Right cardiac atrium (tissue), 5 donors: ENCODE measurements around the gene ELAVL4. TPM values are rescaled to one million over a fixed set of nuclear protein-coding genes. Genes with fewer than 3 reads are reported as not detected.

Experiments
- ATAC-seq, 2 donors: fragments of 200-7000 bp; cut with Tn5 transposase; one replicate each; pipeline versions ENCODE4 v1.8.0 to v1.9.1; 2020; ENCODE audit warnings: moderate library complexity in 2 of 2, mild to moderate bottlenecking in 1 of 2
- DNase-seq, 3 donors: peaks; one replicate each; pipeline ENCODE4 v3.0.0-alpha.2; 2020
- H3K27ac ChIP-seq: one replicate; pipeline ENCODE4 v1.5.1; 2013; ENCODE audit warnings: mild to moderate bottlenecking, low read length, control low read depth, moderate library complexity
- H3K27me3 ChIP-seq: one replicate; pipeline ENCODE4 v1.6.1; 2013; ENCODE audit not compliant: control insufficient read depth, insufficient read depth
- H3K4me1 ChIP-seq: one replicate; pipeline ENCODE4 v1.6.1; 2013; ENCODE audit warnings: low read length; ENCODE audit not compliant: control insufficient read depth, insufficient read depth
- H3K4me3 ChIP-seq: one replicate; pipeline ENCODE4 v1.5.1; 2013; ENCODE audit warnings: low read length, control low read depth
- H3K9me3 ChIP-seq: one replicate; pipeline ENCODE4 v1.6.1; 2013; ENCODE audit warnings: low read length; ENCODE audit not compliant: control insufficient read depth
- WGBS: extraction: QIAGEN DNeasy Blood & Tissue Kit; methylation state at CpG from one replicate; pipeline ENCODE4 v1.1.7; 2013; 5-methylcytosine and 5-hydroxymethylcytosine counted together
- intact Hi-C, 4 donors: fragments of 100-400 bp; cut with DNase I; formaldehyde crosslinking; loops; one replicate each; pipeline versions ENCODE4 v1.11.0 to v1.14.0; 2022 to 2023
- polyA plus RNA-seq: library from polyadenylated mRNA; stranded (reverse); fragments of 200-250 nt; gene quantifications from one replicate; pipeline ENCODE4 v1.2.3, GENCODE V29; 2013
- total RNA-seq, 4 donors: library from RNA; stranded (reverse); fragmentation: NEBNext Ultra II Directional; extraction: Animal tissue kit (Norgen Biotek cat#: 25700); gene quantifications; one replicate each; pipeline ENCODE4 v1.2.1, GENCODE V29; 2021
- donor health status: healthy with polysubstance abuse.
- donor health status: DM: no; HTN: yes; CAD: no.
- donor health status: DM: no; HTN: no; CAD: no.
- donor health status: DM: no; HTN: yes; CAD: no; lungs with severe emphysema.
- donor health status: DM: yes; HTN: yes; CAD: no.

Gene ELAVL4
- total and polyA plus RNA-seq, 5 donors = 0.34 to 0.64 (median 0.41) TPM

DNA sequence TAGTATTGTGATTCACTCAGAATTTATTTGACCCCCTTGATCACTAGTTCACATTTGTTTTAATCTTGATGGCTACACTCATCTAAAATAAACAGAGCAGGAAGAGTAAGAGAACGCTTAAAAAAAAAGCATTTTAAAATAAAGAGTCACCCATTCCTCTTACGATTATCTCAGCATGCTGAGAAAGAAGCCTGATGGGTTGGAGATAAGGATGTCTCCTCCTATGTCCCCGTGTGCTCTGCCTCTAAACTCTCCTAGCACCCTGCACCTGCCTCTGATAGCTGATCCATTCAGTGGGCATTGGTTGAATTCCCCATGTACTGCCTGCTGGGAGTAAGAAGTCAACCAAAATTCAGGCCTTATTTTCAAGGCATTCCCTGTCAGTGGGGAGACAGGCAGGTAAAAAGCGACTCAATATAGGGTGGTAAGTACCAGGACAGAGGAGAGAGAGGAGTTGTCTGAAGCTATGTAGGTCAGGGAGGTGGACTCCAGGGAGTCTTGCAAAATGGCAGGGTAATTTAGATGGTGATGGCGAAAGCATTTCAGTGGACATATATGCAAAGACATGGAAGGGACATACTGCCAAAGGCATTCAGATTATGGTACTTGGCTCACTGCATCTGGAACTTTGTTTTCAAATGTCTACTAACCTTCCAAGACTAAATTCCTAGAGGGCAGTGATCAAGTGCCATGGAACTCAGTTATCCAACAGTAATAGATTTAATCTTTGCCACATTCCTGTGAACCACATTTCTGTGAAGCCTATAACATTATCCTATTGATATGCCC is 18.4 kb downstream of the ELAVL4 start:
- Histone ChIP-seq H3K9me3 (no peaks in the 10 kb centered on the region), H3K27ac (no peak overlapping the region), H3K27me3 (no peaks in the 10 kb centered on the region), H3K4me1 (no peaks in the 10 kb centered on the region), H3K4me3 (no peak overlapping the region)
- 61% methylated on average over 5 of the region's 5 CpGs for WGBS
- intact Hi-C loops = no loop called here
- DNase-seq (no peak), ATAC-seq (no peak)

DNA sequence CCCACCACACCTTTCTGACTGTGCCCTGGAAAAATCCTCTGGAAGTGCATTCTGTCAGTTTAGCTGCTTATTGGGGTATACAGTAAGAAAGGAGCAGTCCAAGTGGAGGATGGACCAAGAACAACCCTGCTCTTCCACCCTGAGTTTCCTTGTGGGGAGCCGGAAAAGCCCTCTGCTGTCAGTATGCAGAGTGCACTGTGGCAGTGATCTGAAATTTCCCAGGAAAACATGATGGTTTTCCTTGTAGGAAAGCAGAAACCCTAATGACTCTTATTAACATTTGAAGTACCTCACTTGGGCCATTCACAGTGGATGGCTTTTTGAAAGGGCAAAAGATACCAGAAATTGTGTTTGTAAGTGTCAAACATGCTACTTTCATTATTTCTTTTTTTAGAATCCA is 20.5 kb downstream of the ELAVL4 start:
- Histone ChIP-seq H3K27ac (no peak overlapping the region), H3K9me3 (no peaks in the 10 kb centered on the region), H3K27me3 (no peaks in the 10 kb centered on the region), H3K4me1 (no peaks in the 10 kb centered on the region), H3K4me3 (no peak overlapping the region)
- no peak for DNase-seq
- ATAC-seq = no peak
- intact Hi-C loops = no loop called here
- WGBS = 58% methylated on average over 1 of the region's 1 CpG

DNA sequence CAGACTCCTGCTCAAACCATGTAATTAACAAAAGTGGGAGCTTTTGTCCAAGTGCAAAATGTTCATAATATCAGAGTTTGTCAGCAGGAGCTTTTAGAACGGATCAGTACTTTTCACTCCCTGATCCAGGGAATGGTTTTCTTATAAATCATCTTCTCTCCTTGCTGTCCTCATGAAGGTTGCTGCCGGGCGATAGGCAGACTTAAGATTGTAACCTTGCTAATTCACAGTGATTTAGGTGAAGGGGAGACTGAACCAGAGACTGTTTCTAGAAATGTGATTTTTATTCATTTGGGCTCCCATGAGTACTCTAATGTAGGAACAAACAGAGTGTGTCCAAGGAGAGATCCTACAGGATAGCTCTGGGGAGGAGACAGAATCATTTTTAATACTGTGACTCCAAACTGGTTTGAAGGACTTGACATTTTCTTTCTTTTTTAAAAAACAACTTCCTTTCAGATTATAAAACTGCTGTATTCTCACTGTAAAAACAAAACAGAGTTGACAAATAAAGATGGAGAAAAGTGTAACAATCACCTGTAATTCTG is 23.7 kb downstream of the ELAVL4 start:
- intact Hi-C loops = no loop called here
- DNase-seq (no peak), ATAC-seq (no peak)
- WGBS = 66% methylated on average over 3 of the region's 3 CpGs
- Histone ChIP-seq H3K27me3 (no peaks in the 10 kb centered on the region), H3K27ac (no peak overlapping the region), H3K9me3 (no peaks in the 10 kb centered on the region), H3K4me3 (no peak overlapping the region), H3K4me1 (no peaks in the 10 kb centered on the region)

DNA sequence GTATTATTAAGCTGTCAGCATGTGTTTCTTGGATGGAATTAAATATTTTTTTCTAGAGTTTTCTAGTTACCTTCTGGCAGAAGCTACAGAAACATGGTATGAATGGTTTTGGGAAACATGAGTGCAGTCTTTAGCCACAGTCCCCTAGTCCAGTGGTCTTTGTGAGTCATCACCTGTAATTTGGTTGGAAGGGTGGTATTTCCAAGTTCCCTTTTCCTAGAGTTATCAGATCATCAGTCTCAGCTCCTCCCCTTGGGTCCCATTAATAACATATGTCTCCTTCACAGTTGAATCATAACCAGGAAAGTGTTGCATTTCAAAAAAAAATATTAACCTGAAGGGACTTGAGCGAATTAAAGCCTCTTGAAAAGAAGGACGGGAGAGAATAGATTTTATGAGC is 27.0 kb downstream of the ELAVL4 start:
- Histone ChIP-seq H3K4me1 (no peaks in the 10 kb centered on the region), H3K9me3 (no peaks in the 10 kb centered on the region), H3K27me3 (no peaks in the 10 kb centered on the region), H3K27ac (no peak overlapping the region), H3K4me3 (no peak overlapping the region)
- intact Hi-C loops = no loop called here
- DNase-seq (no peak), ATAC-seq (no peak)
- 88% methylated on average over 2 of the region's 2 CpGs for WGBS

DNA sequence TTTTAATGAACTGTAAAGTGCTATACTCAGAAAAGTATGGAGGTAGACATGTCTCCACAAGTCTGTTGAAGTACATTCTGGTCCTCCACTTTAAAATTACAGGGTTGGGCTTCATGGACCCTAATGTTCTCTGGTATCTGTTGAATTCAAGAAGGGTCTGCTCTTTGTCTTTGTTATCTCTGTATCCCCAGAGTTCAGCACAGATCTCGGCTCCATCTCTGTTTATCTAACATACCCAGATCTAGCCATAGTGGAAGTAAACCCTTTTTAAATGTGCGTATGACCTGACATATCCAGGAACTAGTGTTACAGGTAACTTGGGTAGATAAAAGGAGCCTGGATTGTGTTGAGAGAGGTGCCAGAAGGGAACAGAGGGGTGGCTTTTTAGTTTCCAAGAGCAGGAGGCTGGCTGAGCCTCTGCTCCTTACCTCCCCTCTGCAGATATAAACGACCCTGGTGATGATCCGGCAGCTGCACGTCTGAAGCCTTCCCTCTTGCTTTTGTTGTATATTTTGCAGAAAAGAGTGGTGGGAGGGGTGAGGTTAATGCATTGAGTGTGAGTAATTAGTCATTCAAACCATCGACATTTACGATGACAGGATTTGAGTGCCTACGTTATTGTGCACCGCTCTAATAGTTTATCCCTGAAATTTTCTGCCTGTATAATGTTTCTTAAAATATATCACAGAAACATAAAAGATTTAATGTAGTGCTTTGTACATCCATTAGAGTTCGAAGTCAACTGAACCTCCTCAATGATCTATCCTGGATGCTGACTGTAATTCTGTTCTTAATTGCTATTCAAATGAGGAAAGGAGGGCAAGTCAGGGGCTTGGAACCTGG is 30.8 kb downstream of the ELAVL4 start:
- no peak for ATAC-seq
- WGBS = 59% methylated on average over 10 of the region's 10 CpGs
- no peak for DNase-seq
- peaks cover 3% of the 10 kb centered on the region for H3K27me3 ChIP-seq
- intact Hi-C loops = no loop called here
- no peak overlapping the region for H3K4me3 ChIP-seq
- H3K4me1 ChIP-seq = no peaks in the 10 kb centered on the region
- no peak overlapping the region for H3K27ac ChIP-seq
- no peaks in the 10 kb centered on the region for H3K9me3 ChIP-seq

DNA sequence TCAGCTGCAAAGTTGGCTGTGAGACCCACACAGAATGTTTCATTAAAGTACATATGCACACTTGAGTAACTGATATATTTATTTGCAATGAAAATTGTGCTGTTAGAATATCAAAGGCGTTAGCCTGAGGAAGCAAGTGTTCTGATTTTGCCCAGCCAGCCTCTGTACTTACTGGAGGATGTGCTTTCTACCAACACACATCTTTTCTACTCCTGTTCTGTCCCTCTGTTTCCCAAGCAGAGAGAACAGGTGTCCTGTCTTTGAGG is 31.4 kb downstream of the ELAVL4 start:
- Histone ChIP-seq H3K4me1 (no peaks in the 10 kb centered on the region), H3K27me3 (peaks cover 3% of the 10 kb centered on the region), H3K4me3 (no peak overlapping the region), H3K9me3 (no peaks in the 10 kb centered on the region), H3K27ac (no peak overlapping the region)
- ATAC-seq (no peak), DNase-seq (no peak)
- intact Hi-C loops = no loop called here
- WGBS = 67% methylated on average over 1 of the region's 1 CpG

DNA sequence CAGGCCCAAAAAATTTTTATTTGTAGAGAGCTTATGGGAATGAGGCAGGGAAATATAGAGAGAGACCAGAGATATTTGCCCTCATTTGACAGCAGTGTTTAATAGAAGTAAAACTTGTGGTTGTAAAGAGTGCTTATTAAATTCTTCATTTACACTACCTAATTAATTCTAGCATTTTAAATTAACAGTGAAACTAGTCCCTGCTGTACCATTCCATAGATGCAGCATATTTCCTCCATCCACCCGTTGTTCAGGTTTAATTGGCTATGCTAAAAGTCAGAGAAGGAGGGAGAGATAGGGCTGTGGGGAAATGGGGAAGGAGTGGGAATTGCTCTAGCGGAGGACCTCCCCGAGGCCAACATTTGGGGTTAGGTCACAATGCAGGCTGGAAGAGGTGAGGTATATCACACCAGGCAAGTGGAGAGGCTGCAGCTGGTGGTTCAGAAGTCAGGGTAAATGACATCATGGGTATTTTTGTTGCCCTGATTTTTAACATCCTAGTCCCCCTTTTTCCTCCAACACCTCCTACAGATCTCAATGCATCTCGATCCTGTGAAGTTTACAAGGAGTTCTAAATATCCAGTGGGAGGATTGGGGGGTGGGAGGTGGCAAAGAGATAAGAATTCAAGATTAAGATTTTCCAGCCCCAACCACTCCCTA is 38.6 kb downstream of the ELAVL4 start:
- DNase-seq = no peak
- no peak overlapping the region for H3K27ac ChIP-seq
- WGBS = 49% methylated on average over 4 of the region's 4 CpGs
- intact Hi-C loops = no loop called here
- no peak overlapping the region for H3K4me3 ChIP-seq
- H3K4me1 ChIP-seq = no peaks in the 10 kb centered on the region
- H3K9me3 ChIP-seq = no peaks in the 10 kb centered on the region
- no peak for ATAC-seq
- H3K27me3 ChIP-seq = peaks cover 3% of the 10 kb centered on the region

DNA sequence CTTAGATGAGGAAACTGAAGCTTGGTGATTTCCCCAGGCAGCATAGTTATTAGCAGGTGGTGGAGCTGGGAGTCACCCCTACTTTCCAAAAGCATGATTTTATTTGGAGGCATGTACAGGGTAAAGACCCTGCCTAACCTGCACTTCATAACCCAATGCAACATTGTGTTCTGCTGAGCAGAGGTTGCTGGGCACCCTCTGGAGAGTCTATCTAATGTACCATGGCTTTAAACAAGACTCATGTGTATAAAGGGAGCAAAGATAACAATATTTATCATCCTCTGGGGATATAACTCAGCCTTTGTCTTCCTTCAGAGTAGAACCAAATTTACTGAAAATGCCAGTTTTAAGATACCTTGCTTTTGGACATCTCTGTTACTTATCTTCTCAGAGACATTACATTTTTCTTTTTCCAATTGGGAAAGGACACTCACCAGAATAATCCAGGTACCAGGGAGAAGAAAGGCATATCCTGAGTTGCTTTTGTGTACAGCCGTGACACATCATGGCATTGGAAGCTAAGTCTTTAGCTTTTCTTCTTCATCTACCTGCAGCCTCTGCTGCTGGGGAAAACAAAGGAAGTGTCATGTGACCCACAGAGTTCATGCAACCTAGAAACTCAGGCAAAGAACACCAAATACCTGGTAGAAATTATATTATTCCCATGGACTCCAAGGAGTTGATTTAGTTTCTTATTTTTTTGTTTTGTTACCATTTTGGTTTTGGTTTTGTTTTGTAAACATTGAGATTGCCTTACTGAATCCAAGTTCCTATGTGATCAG is 39.6 kb downstream of the ELAVL4 start:
- ATAC-seq = no peak
- DNase-seq = no peak

DNA sequence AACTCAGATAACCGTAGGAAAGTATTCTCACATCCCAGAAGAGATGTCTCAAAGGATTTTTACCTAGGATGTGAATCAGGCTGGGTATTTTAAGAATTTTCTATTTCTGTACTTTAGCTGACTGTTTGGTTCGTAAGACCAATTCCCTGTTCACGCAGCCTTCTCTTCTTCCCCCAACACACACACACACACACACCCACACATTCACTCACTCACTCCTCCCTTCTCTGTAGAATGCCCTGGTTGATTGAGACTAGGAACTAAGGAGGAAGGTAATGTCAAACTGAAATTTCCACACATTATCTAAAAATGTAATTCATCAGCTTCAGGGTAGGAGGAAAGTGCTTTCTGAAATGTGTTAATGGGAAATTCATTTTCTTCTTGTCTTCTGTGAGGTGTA is 43.5 kb downstream of the ELAVL4 start:
- Histone ChIP-seq H3K9me3 (no peaks in the 10 kb centered on the region), H3K27me3 (no peaks in the 10 kb centered on the region), H3K4me3 (no peak overlapping the region), H3K4me1 (no peaks in the 10 kb centered on the region), H3K27ac (no peak overlapping the region)
- no peak for ATAC-seq
- no peak for DNase-seq
- WGBS = 43% methylated on average over 3 of the region's 3 CpGs
- intact Hi-C loops = no loop called here

More for the DNA sequence above, 39.6 kb downstream of the ELAVL4 start:
- 90% methylated on average over 1 of the region's 1 CpG for WGBS
- Histone ChIP-seq H3K27me3 (peaks cover 1% of the 10 kb centered on the region), H3K9me3 (no peaks in the 10 kb centered on the region), H3K4me1 (no peaks in the 10 kb centered on the region), H3K4me3 (no peak overlapping the region), H3K27ac (no peak overlapping the region)
- intact Hi-C loops = no loop called here

DNA sequence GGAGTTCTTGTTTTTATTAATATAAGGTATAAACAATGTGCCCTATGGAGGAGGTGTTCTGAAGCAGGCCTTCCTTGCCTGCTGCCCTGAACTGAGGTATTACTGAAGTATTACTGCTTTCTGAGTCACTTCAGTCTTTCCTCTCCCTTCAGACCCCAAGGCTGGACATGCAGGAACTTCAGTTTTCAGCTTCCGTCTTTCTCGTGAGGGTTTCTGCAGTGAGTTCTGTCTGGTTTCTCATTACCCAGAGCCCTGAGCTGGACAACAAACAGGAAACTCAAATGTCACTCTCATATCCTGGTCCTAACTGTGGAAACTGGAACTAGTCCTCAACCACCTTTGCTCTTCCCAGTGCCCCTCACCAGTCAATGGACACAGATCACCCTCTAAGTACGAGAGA is 46.8 kb downstream of the ELAVL4 start:
- Histone ChIP-seq H3K4me3 (no peak overlapping the region), H3K4me1 (no peaks in the 10 kb centered on the region), H3K9me3 (no peaks in the 10 kb centered on the region), H3K27ac (no peak overlapping the region), H3K27me3 (no peaks in the 10 kb centered on the region)
- DNase-seq (no peak), ATAC-seq (peak in 1 of 2 donors; percentile 22)
- intact Hi-C loops = no loop called here
- 59% methylated on average over 3 of the region's 3 CpGs for WGBS
